Neural progenitor cell (in vitro differentiated cells): ENCODE measurements around the gene PRTFDC1.

Source experiments
- CTCF ChIP-seq: fragments of 200-600 bp; sonication (generic); IDR thresholded peaks from 2 replicates; pipeline ENCODE4 v1.5.1; 2017; ENCODE audit warnings: antibody characterized with exemption, mild to moderate bottlenecking
- EZH2 ChIP-seq: fragments of 200-600 bp; sonication (generic); IDR thresholded peaks from 2 replicates; pipeline ENCODE4 v1.6.1; 2017; ENCODE audit warnings: antibody characterized with exemption, mild to moderate bottlenecking, moderate library complexity
- EZH2phosphoT487 ChIP-seq: fragments of 200-600 bp; sonication (generic); IDR thresholded peaks from 2 replicates; pipeline ENCODE4 v1.6.1; 2017; ENCODE audit warnings: antibody characterized with exemption

- TF ChIP-seq CTCF (no peak), EZH2phosphoT487 (no peak), EZH2 (no peak)
Observed at GRCh38 chr10:24847112-24848070, 105.0 kb downstream of the PRTFDC1 start.
